ENCODE measurements around the gene ZMYND15.

DNA sequence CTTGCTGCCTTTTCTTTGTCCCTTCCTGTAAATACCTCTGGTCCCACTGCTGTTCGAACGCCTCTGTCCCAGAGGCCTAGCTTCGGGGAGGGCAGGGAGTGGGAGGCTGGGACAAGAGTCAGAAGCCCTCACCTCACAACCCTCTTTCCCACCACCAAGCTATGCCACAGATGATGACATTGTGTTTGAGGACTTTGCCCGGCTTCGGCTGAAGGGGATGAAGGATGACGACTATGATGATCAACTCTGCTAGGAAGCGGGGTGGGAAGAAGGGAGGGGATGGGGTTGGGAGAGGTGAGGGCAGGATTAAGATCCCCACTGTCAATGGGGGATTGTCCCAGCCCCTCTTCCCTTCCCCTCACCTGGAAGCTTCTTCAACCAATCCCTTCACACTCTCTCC, 18.8 kb upstream of the ZMYND15 start:
- TF ChIP-seq CTCF (optimal IDR thresholded peaks at IDR 0.05 in 1 of 3, IDR thresholded peaks at IDR 0.05 in 1 of 3, conservative IDR thresholded peaks at IDR 0.05 in 1 of 3; ENCODE audit: extremely low read depth in 1 of 3, insufficient read depth in 2 of 3, low read length in 3 of 3) = no peak
- no peak for TF ChIP-seq EZH2 (IDR thresholded peaks at IDR 0.05; ENCODE audit: low read length)

Measured in keratinocyte (primary cell).